Spinal cord (tissue), 10 donors: Measurements from ENCODE around the gene ZNF620. TPM values are rescaled to one million over a fixed set of nuclear protein-coding genes. Genes with fewer than 3 reads are reported as not detected.
A peak's percentile ranks its signal among the peaks of the same experiment; 100 is the strongest.

Experiments used
- DNase-seq, 6 donors: peaks; one replicate each; pipeline versions ENCODE4 v3.0.0 to v3.0.0-alpha.2; 2013 to 2015; ENCODE audit warnings: low spot score in 6 of 6, low read depth in 4 of 6
- H3K27ac ChIP-seq: one replicate; pipeline ENCODE4 v1.5.1; 2013; ENCODE audit warnings: low read depth, low read length, control low read depth
- H3K27me3 ChIP-seq: one replicate; pipeline ENCODE4 v1.6.1; 2013; ENCODE audit warnings: low read length; ENCODE audit not compliant: control insufficient read depth, insufficient read depth
- H3K36me3 ChIP-seq: one replicate; pipeline ENCODE4 v1.6.1; 2013; ENCODE audit warnings: low read length; ENCODE audit not compliant: control insufficient read depth, insufficient read depth
- H3K4me1 ChIP-seq: one replicate; pipeline ENCODE4 v1.6.1; 2013; ENCODE audit warnings: low read length; ENCODE audit not compliant: control insufficient read depth, insufficient read depth
- H3K4me3 ChIP-seq: one replicate; pipeline ENCODE4 v1.5.1; 2013; ENCODE audit warnings: low read depth, low read length, control low read depth
- H3K9me3 ChIP-seq: one replicate; pipeline ENCODE4 v1.6.1; 2013; ENCODE audit warnings: low read length; ENCODE audit not compliant: control insufficient read depth, insufficient read depth
- WGBS: methylation state at CpG from one replicate; pipeline ENCODE4 v1.1.5; 2013; ENCODE audit warnings: missing lambda C conversion rate; ENCODE audit not compliant: insufficient coverage; 5-methylcytosine and 5-hydroxymethylcytosine counted together
- polyA plus RNA-seq, 2 donors: library from polyadenylated mRNA; unstranded; fragments of 120-200 nt; gene quantifications; one replicate each; pipeline ENCODE4 v1.2.1, GENCODE V29; 2013; ENCODE audit not compliant: insufficient read length in 2 of 2
- total RNA-seq, 2 donors: library from RNA; depleted of rRNA in 1 of 2; stranded (reverse); fragments of 120-200 nt in 1 of 2; fragments of >200 nt in 1 of 2; gene quantifications; one replicate each; pipeline versions ENCODE4 v1.2.3 to v1.2.4, GENCODE V29; 2013 to 2014
- donor health status: healthy.

The ZNF620 gene
- total and polyA plus RNA-seq, 4 donors, result 7.9 to 10.5 (median 8.7) TPM

- DNase-seq, result no peak
- H3K27me3 ChIP-seq, result no peaks in the 10 kb centered on the region
- no peaks in the 10 kb centered on the region for H3K9me3 ChIP-seq
- no peak overlapping the region for H3K4me3 ChIP-seq
- H3K27ac ChIP-seq, result no peak overlapping the region
- no peaks in the 10 kb centered on the region for H3K4me1 ChIP-seq
- H3K36me3 ChIP-seq, result peaks cover 44% of the 10 kb centered on the region
- WGBS, result 81% methylated on average over 8 of the region's 9 CpGs
Measured at GRCh38 chr3:40464339-40465110, 41.3 kb upstream of the ZNF620 start.

- WGBS, result 68% methylated on average over 4 of the region's 4 CpGs
- peaks cover 39% of the 10 kb centered on the region for H3K36me3 ChIP-seq
- H3K4me1 ChIP-seq, result no peaks in the 10 kb centered on the region
Measured at GRCh38 chr3:40465111-40465407, 40.8 kb upstream of the ZNF620 start.

GRCh38 chr3:40465456-40465855 lies 40.4 kb upstream of the ZNF620 start:
- Histone ChIP-seq H3K9me3 (no peaks in the 10 kb centered on the region), H3K4me1 (no peaks in the 10 kb centered on the region), H3K27ac (no peak overlapping the region), H3K36me3 (peaks cover 35% of the 10 kb centered on the region), H3K4me3 (no peak overlapping the region), H3K27me3 (no peaks in the 10 kb centered on the region)
- WGBS, result 95% methylated on average over 2 of the region's 2 CpGs
- no peak for DNase-seq

More at GRCh38 chr3:40465111-40465407, 40.8 kb upstream of the ZNF620 start:
- DNase-seq, result no peak
- no peaks in the 10 kb centered on the region for H3K9me3 ChIP-seq
- no peak overlapping the region for H3K4me3 ChIP-seq
- H3K27ac ChIP-seq, result no peak overlapping the region
- no peaks in the 10 kb centered on the region for H3K27me3 ChIP-seq

- no peaks in the 10 kb centered on the region for H3K4me1 ChIP-seq
- no peak overlapping the region for H3K27ac ChIP-seq
- H3K27me3 ChIP-seq, result no peaks in the 10 kb centered on the region
- no peak for DNase-seq
- no peaks in the 10 kb centered on the region for H3K9me3 ChIP-seq
- H3K4me3 ChIP-seq, result no peak overlapping the region
- peaks cover 17% of the 10 kb centered on the region for H3K36me3 ChIP-seq
- WGBS, result 93% methylated on average over 3 of the region's 4 CpGs
Measured at GRCh38 chr3:40468018-40468417, 37.8 kb upstream of the ZNF620 start.

- H3K4me3 ChIP-seq, result no peak overlapping the region
- H3K4me1 ChIP-seq, result no peaks in the 10 kb centered on the region
- H3K27me3 ChIP-seq, result no peaks in the 10 kb centered on the region
- peaks cover 7% of the 10 kb centered on the region for H3K36me3 ChIP-seq
- DNase-seq, result no peak
- H3K9me3 ChIP-seq, result no peaks in the 10 kb centered on the region
- H3K27ac ChIP-seq, result no peak overlapping the region
- no CpG with 5 or more reads among the region's 4 CpGs for WGBS
Measured at GRCh38 chr3:40470701-40471100, 35.1 kb upstream of the ZNF620 start.

GRCh38 chr3:40476478-40477470 lies 29.1 kb upstream of the ZNF620 start, which contains the start of gene ZNF619:
TSS of gene ZNF619 (plus strand) at chr3:40477122. CDS start at chr3:40477980, 858 bp downstream.
- WGBS, result 3% methylated on average over 34 of the region's 48 CpGs
- Histone ChIP-seq H3K4me1 (peaks cover 5% of the 10 kb centered on the region), H3K27ac (peak within 1 kb of the TSS; percentile 67), H3K4me3 (peak within 1 kb of the TSS; percentile 94), H3K9me3 (no peaks in the 10 kb centered on the region), H3K36me3 (peaks cover 8% of the 10 kb centered on the region), H3K27me3 (no peaks in the 10 kb centered on the region)
- peak in 4 of 6 donors; percentile 62 to 92 (median 80) for DNase-seq

- peaks cover 15% of the 10 kb centered on the region for H3K36me3 ChIP-seq
- DNase-seq, result peak in 2 of 6 donors; percentile 14 to 35
- no peak overlapping the region for H3K27ac ChIP-seq
- H3K4me3 ChIP-seq, result peak overlapping the region; percentile 94
- WGBS, result no CpG with 5 or more reads among the region's 4 CpGs
- H3K9me3 ChIP-seq, result no peaks in the 10 kb centered on the region
- H3K27me3 ChIP-seq, result no peaks in the 10 kb centered on the region
- H3K4me1 ChIP-seq, result peaks cover 5% of the 10 kb centered on the region
Measured at GRCh38 chr3:40477666-40478065, 28.2 kb upstream of the ZNF620 start.

- peaks cover 26% of the 10 kb centered on the region for H3K36me3 ChIP-seq
- 100% methylated on average over 1 of the region's 3 CpGs for WGBS
- H3K9me3 ChIP-seq, result no peaks in the 10 kb centered on the region
- H3K4me1 ChIP-seq, result no peaks in the 10 kb centered on the region
- no peaks in the 10 kb centered on the region for H3K27me3 ChIP-seq
- DNase-seq, result no peak
- H3K4me3 ChIP-seq, result no peak overlapping the region
- no peak overlapping the region for H3K27ac ChIP-seq
Measured at GRCh38 chr3:40487172-40487571, 18.7 kb upstream of the ZNF620 start.

GRCh38 chr3:40490916-40491315 lies 14.9 kb upstream of the ZNF620 start:
- H3K4me1 ChIP-seq, result no peaks in the 10 kb centered on the region
- no peak overlapping the region for H3K27ac ChIP-seq
- H3K27me3 ChIP-seq, result no peaks in the 10 kb centered on the region
- no peak for DNase-seq
- peaks cover 13% of the 10 kb centered on the region for H3K36me3 ChIP-seq
- H3K9me3 ChIP-seq, result no peaks in the 10 kb centered on the region
- no peak overlapping the region for H3K4me3 ChIP-seq
- 80% methylated on average over 1 of the region's 5 CpGs for WGBS
